ENCODE measurements around the gene FOXO1. TPM values are rescaled to one million over a fixed set of nuclear protein-coding genes. Genes with fewer than 3 reads are reported as not detected.

Gene FOXO1
- total and polyA plus RNA-seq, 2 of the 13 experiments (the other 11 are each of a cell fraction or from before 2014, with no cell fraction given) = 8.1 to 13.1 TPM

DNA sequence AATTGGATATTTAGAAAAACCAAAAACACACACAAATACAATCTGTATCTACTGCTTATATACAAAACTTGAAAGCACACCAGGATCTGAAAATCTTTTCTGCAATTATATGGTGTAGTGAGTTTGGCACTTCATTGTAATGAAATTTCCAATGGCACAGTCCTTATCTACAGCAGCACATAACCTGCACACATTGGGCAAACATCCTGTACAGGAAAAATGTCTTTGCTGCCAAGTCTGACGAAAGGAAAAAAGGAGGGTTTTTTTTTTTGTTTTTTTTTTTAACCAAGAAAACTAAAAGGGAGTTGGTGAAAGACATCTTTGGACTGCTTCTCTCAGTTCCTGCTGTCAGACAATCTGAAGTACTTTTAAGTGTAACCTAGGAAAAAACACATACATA, 107.8 kb downstream of the FOXO1 start:
- in situ Hi-C loops (cut with HindIII; ENCODE audit: extremely low pct_ligation_motif_present, low pct_unique_long_range_greater_than_20kb) = no loop called here
- intact Hi-C loops (cut with micrococcal nuclease; ENCODE audit: unreplicated experiment) = no loop called here
- H3K79me2 ChIP-seq (ENCODE audit: insufficient read depth, low read length) = peaks cover 89% of the 10 kb centered on the region
- no peaks in the 10 kb centered on the region for H3K9me3 ChIP-seq (ENCODE audit: low read length)
- FAIRE-seq = no peak
- no peak overlapping the region for H3K27ac ChIP-seq (ENCODE audit: extremely low read length, insufficient read depth, low read length)
- H3K4me1 ChIP-seq (ENCODE audit: insufficient read depth, low read length) = peaks cover 74% of the 10 kb centered on the region
- no peak overlapping the region for H3K9ac ChIP-seq (ENCODE audit: insufficient read depth, low read depth, low read length)
- WGBS (ENCODE audit: low lambda C conversion rate) = 66% methylated on average over 1 of the region's 1 CpG
- TF ChIP-seq, protein P1, sequence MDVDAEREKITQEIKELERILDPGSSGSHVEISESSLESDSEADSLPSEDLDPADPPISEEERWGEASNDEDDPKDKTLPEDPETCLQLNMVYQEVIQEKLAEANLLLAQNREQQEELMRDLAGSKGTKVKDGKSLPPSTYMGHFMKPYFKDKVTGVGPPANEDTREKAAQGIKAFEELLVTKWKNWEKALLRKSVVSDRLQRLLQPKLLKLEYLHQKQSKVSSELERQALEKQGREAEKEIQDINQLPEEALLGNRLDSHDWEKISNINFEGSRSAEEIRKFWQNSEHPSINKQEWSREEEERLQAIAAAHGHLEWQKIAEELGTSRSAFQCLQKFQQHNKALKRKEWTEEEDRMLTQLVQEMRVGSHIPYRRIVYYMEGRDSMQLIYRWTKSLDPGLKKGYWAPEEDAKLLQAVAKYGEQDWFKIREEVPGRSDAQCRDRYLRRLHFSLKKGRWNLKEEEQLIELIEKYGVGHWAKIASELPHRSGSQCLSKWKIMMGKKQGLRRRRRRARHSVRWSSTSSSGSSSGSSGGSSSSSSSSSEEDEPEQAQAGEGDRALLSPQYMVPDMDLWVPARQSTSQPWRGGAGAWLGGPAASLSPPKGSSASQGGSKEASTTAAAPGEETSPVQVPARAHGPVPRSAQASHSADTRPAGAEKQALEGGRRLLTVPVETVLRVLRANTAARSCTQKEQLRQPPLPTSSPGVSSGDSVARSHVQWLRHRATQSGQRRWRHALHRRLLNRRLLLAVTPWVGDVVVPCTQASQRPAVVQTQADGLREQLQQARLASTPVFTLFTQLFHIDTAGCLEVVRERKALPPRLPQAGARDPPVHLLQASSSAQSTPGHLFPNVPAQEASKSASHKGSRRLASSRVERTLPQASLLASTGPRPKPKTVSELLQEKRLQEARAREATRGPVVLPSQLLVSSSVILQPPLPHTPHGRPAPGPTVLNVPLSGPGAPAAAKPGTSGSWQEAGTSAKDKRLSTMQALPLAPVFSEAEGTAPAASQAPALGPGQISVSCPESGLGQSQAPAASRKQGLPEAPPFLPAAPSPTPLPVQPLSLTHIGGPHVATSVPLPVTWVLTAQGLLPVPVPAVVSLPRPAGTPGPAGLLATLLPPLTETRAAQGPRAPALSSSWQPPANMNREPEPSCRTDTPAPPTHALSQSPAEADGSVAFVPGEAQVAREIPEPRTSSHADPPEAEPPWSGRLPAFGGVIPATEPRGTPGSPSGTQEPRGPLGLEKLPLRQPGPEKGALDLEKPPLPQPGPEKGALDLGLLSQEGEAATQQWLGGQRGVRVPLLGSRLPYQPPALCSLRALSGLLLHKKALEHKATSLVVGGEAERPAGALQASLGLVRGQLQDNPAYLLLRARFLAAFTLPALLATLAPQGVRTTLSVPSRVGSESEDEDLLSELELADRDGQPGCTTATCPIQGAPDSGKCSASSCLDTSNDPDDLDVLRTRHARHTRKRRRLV (CRISPR knock-in tag; IDR thresholded peaks at IDR 0.05) = no peak
- TF ChIP-seq MED1 (CRISPR knock-in tag; IDR thresholded peaks at IDR 0.05) = no peak
- H3K36me3 ChIP-seq (replicated peaks in 1 of 2; ENCODE audit: control insufficient read depth in 1 of 2, insufficient read depth in 2 of 2, low read length in 2 of 2) = peaks cover 10 to 47% of the 10 kb centered on the region in 2 experiments
- H3K27me3 ChIP-seq (ENCODE audit: control insufficient read depth in 1 of 2, insufficient read depth in 2 of 2, low read length in 2 of 2) = no peaks in the 10 kb centered on the region; a peak in 1 of 5 replicates
- H3K4me3 ChIP-seq (replicated peaks in 1 of 3; ENCODE audit: insufficient read depth in 1 of 3, low read depth in 2 of 3, low read length in 3 of 3) = no peak overlapping the region
- no TSS peak for BruUV-seq (replicated peaks)
- ChIA-PET POLR2A (no interaction called here), CTCF (ENCODE audit: low intra/inter-chr PET ratio, low total read pairs) (no interaction called here)
- H3K4me2 ChIP-seq (ENCODE audit: low read depth, low read length) = no peak overlapping the region
- ATAC-seq = no peak
- no peaks in the 10 kb centered on the region for H4K20me1 ChIP-seq (ENCODE audit: insufficient read depth, low read length)
- no peak for DNase-seq (ENCODE audit: low spot score)
- H2AFZ ChIP-seq (ENCODE audit: low read length) = no peak overlapping the region

DNA sequence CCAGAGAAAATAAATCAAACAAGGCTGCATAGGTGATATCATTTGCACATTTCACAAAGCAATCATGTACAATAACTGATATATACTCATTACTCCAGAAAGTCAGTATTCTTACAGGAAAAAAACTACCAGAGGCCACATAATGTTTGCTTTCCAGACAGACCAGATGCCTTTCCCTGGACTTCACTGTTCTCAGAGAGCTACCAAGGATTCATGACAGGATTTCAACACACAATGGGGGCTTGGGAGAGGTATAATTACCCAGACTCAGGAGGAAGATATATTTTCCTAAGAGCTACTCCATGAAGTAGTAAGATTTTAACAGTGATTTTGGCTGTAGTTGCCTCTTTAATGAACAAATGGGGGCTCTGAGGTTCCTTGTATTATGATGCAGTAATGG, 110.0 kb downstream of the FOXO1 start:
- no peak overlapping the region for H3K9ac ChIP-seq (ENCODE audit: insufficient read depth, low read depth, low read length)
- CTCF ChIA-PET (ENCODE audit: low intra/inter-chr PET ratio, low total read pairs) = no interaction called here
- peaks cover 75% of the 10 kb centered on the region for H3K79me2 ChIP-seq (ENCODE audit: insufficient read depth, low read length)
- in situ Hi-C loops (cut with HindIII; ENCODE audit: extremely low pct_ligation_motif_present, low pct_unique_long_range_greater_than_20kb) = no loop called here
- POLR2A ChIA-PET = interaction anchor here (1.3 kb wide), 1 partner anchor 16 kb away, joined by 3 read pairs; no protein-coding TSS in a partner anchor
- intact Hi-C loops (cut with micrococcal nuclease; ENCODE audit: unreplicated experiment) = no loop called here
- FAIRE-seq (no peak), DNase-seq (ENCODE audit: low spot score) (no peak), ATAC-seq (no peak)
- peaks cover 74% of the 10 kb centered on the region for H3K4me1 ChIP-seq (ENCODE audit: insufficient read depth, low read length)
- H4K20me1 ChIP-seq (ENCODE audit: insufficient read depth, low read length) = no peaks in the 10 kb centered on the region
- no peaks in the 10 kb centered on the region for H3K9me3 ChIP-seq (ENCODE audit: low read length)
- H3K27me3 ChIP-seq (ENCODE audit: control insufficient read depth in 1 of 2, insufficient read depth in 2 of 2, low read length in 2 of 2) = no peaks in the 10 kb centered on the region; a peak in 1 of 5 replicates
- H3K4me3 ChIP-seq (replicated peaks in 1 of 3; ENCODE audit: insufficient read depth in 1 of 3, low read depth in 2 of 3, low read length in 3 of 3) = no peak overlapping the region
- no peak overlapping the region for H3K27ac ChIP-seq (ENCODE audit: extremely low read length, insufficient read depth, low read length)
- no peak overlapping the region for H2AFZ ChIP-seq (ENCODE audit: low read length)
- peaks cover 10 to 47% of the 10 kb centered on the region in 2 experiments for H3K36me3 ChIP-seq (replicated peaks in 1 of 2; ENCODE audit: control insufficient read depth in 1 of 2, insufficient read depth in 2 of 2, low read length in 2 of 2)
- no peak overlapping the region for H3K4me2 ChIP-seq (ENCODE audit: low read depth, low read length)
- BruUV-seq (replicated peaks) = no TSS peak
- TF ChIP-seq, protein P2, sequence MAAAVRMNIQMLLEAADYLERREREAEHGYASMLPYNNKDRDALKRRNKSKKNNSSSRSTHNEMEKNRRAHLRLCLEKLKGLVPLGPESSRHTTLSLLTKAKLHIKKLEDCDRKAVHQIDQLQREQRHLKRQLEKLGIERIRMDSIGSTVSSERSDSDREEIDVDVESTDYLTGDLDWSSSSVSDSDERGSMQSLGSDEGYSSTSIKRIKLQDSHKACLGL (CRISPR knock-in tag; IDR thresholded peaks at IDR 0.05) = no peak
- TF ChIP-seq SIX1 (CRISPR knock-in tag; IDR thresholded peaks at IDR 0.05; ENCODE audit: borderline replicate concordance) = no peak
- TF ChIP-seq, protein P3, sequence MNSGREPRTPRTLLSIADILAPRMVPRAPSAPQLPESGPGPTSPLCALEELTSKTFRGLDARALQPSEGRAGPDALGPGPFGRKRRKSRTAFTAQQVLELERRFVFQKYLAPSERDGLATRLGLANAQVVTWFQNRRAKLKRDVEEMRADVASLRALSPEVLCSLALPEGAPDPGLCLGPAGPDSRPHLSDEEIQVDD (CRISPR knock-in tag; IDR thresholded peaks at IDR 0.05; ENCODE audit: borderline replicate concordance) = no peak
- TF ChIP-seq SMAD9 (CRISPR knock-in tag; IDR thresholded peaks at IDR 0.05) = no peak
- TF ChIP-seq KAT7 (CRISPR knock-in tag; IDR thresholded peaks at IDR 0.05; ENCODE audit: borderline replicate concordance) = no peak
- TF ChIP-seq TEAD2 (CRISPR knock-in tag; IDR thresholded peaks at IDR 0.05) = no peak
- no peak for TF ChIP-seq ZNF205 (CRISPR knock-in tag; IDR thresholded peaks at IDR 0.05)
- no peak for TF ChIP-seq ZNF432 (CRISPR knock-in tag; IDR thresholded peaks at IDR 0.05; ENCODE audit: borderline replicate concordance)
- no peak for TF ChIP-seq HNF4A (CRISPR knock-in tag; IDR thresholded peaks at IDR 0.05)
- TF ChIP-seq PHF8 (CRISPR knock-in tag; IDR thresholded peaks at IDR 0.05) = no peak
- no peak for TF ChIP-seq ZNF292 (CRISPR knock-in tag; IDR thresholded peaks at IDR 0.05; ENCODE audit: borderline replicate concordance, low read depth)
- TF ChIP-seq, protein P4, sequence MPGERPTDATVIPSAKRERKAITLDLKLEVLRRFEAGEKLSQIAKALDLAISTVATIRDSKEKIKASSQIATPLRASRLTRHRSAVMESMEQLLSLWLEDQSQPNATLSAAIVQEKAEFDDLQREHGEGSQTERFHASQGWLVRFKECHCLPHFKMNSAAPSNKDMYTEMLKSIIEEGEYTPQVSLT (CRISPR knock-in tag; IDR thresholded peaks at IDR 0.05; ENCODE audit: borderline replicate concordance, low read depth) = no peak
